Right ventricle myocardium superior (tissue), 1 donor: ENCODE data around the gene TPCN2. TPM values are rescaled to one million over a fixed set of nuclear protein-coding genes. Genes with fewer than 3 reads are reported as not detected.
"Not testable (repeated sequence)": the region's sequence is repeated elsewhere in the genome, so short reads cannot be mapped to it uniquely, and the experiment has no call there.

Experiments
- ATAC-seq: fragments of 200-7000 bp; cut with Tn5 transposase; one replicate; pipeline ENCODE4 v1.9.1; 2020; ENCODE audit warnings: mild to moderate bottlenecking; ENCODE audit not compliant: poor library complexity
- DNase-seq: peaks from one replicate; pipeline ENCODE4 v3.0.0-alpha.2; 2020
- intact Hi-C: fragments of 100-400 bp; cut with DNase I; formaldehyde crosslinking; loops from one replicate; pipeline ENCODE4 v1.11.2; 2022
- long read RNA-seq: library from polyadenylated mRNA; unstranded; transcript quantifications from one replicate; pipeline ENCODE4 v2.0.0, GENCODE V29; 2021
- total RNA-seq: library from RNA; stranded (reverse); fragmentation: NEBNext Ultra II Directional; extraction: Animal tissue kit (Norgen Biotek cat#: 25700); gene quantifications from one replicate; pipeline ENCODE4 v1.2.1, GENCODE V29; 2021
- donor health status: DM: no; HTN: yes; CAD: no; lungs with severe emphysema.

TPCN2 gene
- total RNA-seq, result 7.6 TPM
- long read RNA-seq, partial matches to known transcripts, result 4 of 18 reads
- long read RNA-seq, other reads (novel, unspliced or antisense), result 13 of 18 reads

DNA sequence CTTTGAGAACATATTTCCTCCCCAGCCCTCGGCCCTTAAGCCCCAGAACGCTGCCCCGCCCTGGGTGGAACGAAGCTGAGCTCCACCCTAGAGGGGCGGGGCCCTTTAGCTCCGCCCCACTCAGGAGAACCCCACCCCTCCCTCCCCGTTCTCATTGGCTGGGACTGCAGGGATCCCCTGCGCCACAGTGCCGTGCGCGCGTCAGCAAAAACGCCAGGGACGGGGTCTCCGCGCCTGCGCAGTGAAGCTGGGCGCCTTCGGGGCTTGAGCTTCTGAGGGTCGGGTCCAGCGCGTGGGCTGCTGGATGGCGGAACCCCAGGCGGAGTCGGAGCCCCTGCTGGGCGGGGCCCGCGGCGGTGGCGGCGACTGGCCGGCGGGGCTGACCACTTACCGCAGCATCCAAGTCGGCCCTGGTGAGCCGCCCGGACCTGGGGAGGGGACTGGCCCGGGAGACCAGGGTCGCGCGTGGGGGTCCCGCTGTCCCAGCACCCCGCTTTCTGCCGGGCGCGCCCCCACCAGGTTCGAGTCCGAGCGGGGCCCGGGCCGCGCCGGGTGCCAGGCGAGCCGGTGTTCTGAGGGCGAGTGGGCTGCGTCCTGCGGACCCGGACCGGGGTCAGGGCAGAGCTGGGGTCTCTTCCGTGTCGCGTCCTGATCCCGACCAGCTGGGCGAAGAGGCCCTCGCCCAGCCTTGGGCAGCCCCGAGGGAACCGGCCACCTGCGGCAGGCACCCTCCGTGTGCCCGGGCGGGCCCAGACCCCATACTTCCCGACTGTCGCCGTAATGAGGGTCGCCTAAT, at the start of gene TPCN2:
TSS of gene TPCN2 (plus strand) at position 239 of the 796 bp plus-strand sequence. CDS start at position 305, 66 bp downstream.
- DNase-seq (peak; percentile 96), ATAC-seq (peak; percentile 88)
- intact Hi-C loops, result no loop called here

GRCh38 chr11:68999093-68999747, 49.5 kb upstream of the TPCN2 start:
- DNase-seq (peak; percentile 8), ATAC-seq (no peak)
- intact Hi-C loops, result no loop called here

- peak; percentile 18 for DNase-seq
- ATAC-seq, intact Hi-C loops: not testable (repeated sequence)
Measured at GRCh38 chr11:68999748-69000355, 48.9 kb upstream of the TPCN2 start.

GRCh38 chr11:69000391-69000790, 48.3 kb upstream of the TPCN2 start:
- DNase-seq (no peak), ATAC-seq (no peak)
- intact Hi-C loops, result no loop called here

- intact Hi-C loops, result no loop called here
- ATAC-seq (peak; percentile 33), DNase-seq (peak; percentile 51)
Measured at GRCh38 chr11:69000831-69001242, 47.9 kb upstream of the TPCN2 start.

GRCh38 chr11:69001243-69002081, 47.3 kb upstream of the TPCN2 start:
- ATAC-seq (no peak), DNase-seq (peak; percentile 34)
- intact Hi-C loops, result no loop called here

DNA sequence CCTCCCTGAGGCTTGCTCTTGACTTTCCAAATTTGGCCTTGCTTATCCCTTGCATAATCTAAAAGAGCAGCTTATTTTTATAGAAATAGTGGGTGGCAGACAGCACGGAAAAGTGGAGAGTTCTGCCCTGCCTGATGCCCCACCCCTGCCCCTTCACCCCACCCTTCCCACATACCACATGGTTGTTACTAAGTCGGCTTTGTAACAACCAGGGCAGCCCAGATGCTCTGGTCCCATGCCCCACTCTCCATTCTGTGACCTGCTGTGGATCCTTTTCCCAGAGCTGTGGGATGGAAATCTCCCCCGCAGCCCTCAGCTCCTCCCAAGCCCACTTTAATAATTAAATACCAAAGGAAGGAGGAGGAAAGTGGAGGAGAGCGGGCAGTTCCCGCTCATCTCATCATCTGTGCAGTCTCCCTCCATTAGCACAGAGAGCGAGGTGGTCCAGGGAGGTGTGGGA, 46.6 kb upstream of the TPCN2 start:
- DNase-seq, result peak; percentile 3
- no peak for ATAC-seq
- intact Hi-C loops, result no loop called here

DNA sequence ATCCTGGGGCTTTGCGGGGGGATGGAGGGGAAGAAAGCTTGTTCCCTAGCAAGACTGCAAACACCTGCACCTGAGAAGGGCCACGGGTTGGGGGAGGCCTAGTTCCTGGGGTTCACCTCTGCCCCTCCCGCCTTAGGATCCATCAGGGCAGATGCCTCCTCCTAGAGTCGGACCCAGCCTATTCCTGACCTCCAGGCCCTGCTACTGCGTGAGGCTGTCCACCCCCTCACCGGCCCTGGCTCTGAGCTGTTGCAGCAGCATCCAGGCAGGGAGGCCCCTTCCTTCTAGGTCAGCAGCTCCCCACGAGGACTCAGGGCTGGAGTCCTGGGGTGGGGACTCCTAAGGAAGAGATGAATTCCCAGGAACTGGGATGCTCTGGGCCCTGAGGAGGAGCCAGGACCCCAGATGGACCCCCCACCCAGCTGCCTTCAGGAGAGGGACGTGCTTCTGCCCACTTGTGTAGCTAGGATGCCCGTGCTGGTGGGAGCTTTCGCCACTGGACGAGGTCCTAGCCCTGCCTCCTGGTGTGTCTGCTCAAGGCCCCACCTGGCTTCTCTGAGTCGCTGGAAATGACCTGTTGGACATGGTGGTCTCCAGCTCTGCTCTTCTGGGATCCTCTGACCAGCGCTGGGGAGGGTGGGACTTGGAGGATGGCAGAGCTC, 46.0 kb upstream of the TPCN2 start:
- peak; percentile 29 for DNase-seq
- ATAC-seq, result no peak
- intact Hi-C loops, result no loop called here

DNA sequence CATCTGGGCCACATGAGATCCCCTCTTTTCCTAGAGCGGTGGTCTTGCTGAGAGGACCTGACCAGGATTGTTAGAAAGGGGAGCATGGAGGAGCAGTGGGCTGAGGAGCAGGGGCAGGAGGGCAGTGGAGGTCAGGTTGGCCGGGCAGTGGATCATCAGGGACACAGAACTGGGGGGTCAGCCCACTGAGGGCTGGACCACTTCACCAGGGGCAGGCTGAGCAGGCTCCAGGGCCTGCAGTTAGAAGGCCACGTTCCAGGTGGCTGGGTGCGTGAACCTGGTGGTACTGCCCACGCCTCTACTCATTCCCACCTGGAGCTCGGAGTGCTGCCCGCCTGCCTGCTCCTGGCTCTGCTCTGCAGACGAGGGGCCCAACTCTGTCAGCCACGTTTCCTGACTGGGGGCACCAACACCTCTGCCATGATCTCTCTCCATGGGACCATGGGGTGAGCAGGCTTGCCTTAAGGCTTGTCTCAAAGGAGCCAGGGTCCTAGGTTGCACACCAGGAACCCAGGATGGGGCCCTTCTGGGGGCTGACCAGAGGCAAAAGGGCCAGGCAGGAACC, 45.3 kb upstream of the TPCN2 start:
- intact Hi-C loops, result no loop called here
- DNase-seq (peak; percentile 35), ATAC-seq (no peak)

- no peak for DNase-seq
- intact Hi-C loops, result no loop called here
Measured at GRCh38 chr11:69003866-69004367, 44.8 kb upstream of the TPCN2 start.

DNA sequence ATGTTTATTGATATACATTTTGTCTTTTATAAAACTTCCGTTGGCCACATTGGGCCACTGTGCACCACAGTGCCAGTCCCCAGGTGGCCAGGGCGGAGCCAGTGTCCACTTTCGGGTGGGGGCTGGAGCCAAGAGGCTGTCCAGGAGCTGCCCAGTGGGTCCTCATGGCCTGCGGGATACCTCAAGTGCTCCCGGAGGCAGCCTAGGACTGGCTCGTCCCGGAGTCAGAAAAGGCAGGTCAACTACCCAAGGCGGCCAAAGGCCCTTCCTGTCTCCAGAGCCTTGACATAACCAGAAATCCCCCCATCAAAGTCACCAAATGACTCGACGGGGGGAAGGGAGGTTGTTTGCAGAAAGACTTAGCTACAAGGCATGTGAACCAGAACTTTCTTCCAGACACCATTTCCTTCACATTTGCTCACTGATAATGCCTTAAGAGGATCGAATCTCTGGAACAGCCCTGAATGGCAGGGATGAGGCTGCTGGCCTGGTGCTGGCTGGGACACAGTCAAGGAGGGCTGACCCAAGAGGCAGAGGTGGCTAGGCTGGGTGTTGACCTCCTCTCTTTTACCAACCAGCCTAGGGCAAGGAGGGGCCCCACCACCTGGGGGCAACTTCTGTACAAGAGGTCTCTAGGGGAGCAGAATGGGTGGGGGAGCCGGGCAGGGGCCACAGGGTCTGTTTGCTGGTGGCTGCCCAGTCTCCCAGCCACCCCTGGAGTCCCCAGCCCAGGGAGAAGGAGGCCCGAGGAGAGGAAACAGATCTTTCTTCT, 44.1 kb upstream of the TPCN2 start:
- ATAC-seq, result no peak
- peak; percentile 32 for DNase-seq
- intact Hi-C loops, result no loop called here

More at GRCh38 chr11:69003866-69004367, 44.8 kb upstream of the TPCN2 start:
- no peak for ATAC-seq

GRCh38 chr11:69005183-69005630, 43.5 kb upstream of the TPCN2 start:
- intact Hi-C loops, result no loop called here

GRCh38 chr11:69005631-69006368, 42.9 kb upstream of the TPCN2 start:
- DNase-seq (peak; percentile 37), ATAC-seq (no peak)

More at GRCh38 chr11:69005183-69005630, 43.5 kb upstream of the TPCN2 start:
- DNase-seq (peak; percentile 37), ATAC-seq (no peak)

GRCh38 chr11:69006816-69007215, 41.9 kb upstream of the TPCN2 start:
- ATAC-seq (no peak), DNase-seq (no peak)
- intact Hi-C loops, result no loop called here

More at GRCh38 chr11:69005631-69006368, 42.9 kb upstream of the TPCN2 start:
- intact Hi-C loops, result no loop called here

DNA sequence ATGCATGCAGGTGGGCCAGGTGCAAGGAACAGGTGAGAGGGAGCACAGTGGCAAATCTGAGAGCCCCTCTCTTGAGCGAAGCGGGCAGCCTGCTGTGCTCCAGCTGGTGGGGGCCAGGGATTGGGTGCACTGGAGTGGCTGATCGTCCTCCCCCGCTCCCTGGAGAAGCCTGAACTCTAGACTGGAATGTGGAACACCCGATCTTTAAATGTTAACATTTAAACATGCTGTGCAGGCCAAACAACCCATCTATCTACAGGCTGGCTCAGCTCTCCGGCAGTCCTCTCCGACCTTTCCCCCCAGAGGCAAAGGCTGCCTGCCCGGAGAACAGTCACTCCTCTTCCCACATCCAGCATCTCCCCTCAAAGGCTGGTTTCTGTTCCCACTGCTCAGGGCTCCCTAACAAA, 40.8 kb upstream of the TPCN2 start:
- intact Hi-C loops, result no loop called here
- peak; percentile 30 for DNase-seq
- ATAC-seq, result no peak
